ENCODE results near the gene PAK5. TPM values are rescaled to one million over a fixed set of nuclear protein-coding genes. Genes with fewer than 3 reads are reported as not detected.

The PAK5 gene
- total and polyA plus RNA-seq, 2 donors (not counting 1 experiment from before 2014, with no cell fraction given), result not detected

- Histone ChIP-seq H3K79me2 (ENCODE audit: control insufficient read depth, insufficient read depth, low read length) (no peaks in the 10 kb centered on the region), H3K9me3 (ENCODE audit: control insufficient read depth, insufficient read depth, low read depth, low read length) (no peaks in the 10 kb centered on the region), H3K36me3 (ENCODE audit: control insufficient read depth, insufficient read depth, low read length) (no peaks in the 10 kb centered on the region), H3K4me1 (ENCODE audit: control insufficient read depth, extremely low read depth, insufficient read depth, low read length) (no peaks in the 10 kb centered on the region), H3K27me3 (ENCODE audit: control insufficient read depth, insufficient read depth, low read length) (no peaks in the 10 kb centered on the region), H3K4me2 (ENCODE audit: extremely low read depth, insufficient read depth, low read length) (no peak overlapping the region), H2AFZ (ENCODE audit: low read length) (no peak overlapping the region), H3K27ac (ENCODE audit: insufficient read depth, low read length) (no peak overlapping the region), H3K9ac (ENCODE audit: insufficient read depth, low read length) (no peak overlapping the region), H4K20me1 (ENCODE audit: control insufficient read depth, extremely low read depth, insufficient read depth, low read length) (no peaks in the 10 kb centered on the region), H3K4me3 (replicated peaks in 1 of 4; ENCODE audit: control extremely low read depth in 1 of 4, insufficient read depth in 1 of 4, low read depth in 3 of 4, low read length in 4 of 4) (no peak overlapping the region)
- DNase-seq (ENCODE audit: low read depth in 2 of 2), result no peak
- TF ChIP-seq, protein P1, sequence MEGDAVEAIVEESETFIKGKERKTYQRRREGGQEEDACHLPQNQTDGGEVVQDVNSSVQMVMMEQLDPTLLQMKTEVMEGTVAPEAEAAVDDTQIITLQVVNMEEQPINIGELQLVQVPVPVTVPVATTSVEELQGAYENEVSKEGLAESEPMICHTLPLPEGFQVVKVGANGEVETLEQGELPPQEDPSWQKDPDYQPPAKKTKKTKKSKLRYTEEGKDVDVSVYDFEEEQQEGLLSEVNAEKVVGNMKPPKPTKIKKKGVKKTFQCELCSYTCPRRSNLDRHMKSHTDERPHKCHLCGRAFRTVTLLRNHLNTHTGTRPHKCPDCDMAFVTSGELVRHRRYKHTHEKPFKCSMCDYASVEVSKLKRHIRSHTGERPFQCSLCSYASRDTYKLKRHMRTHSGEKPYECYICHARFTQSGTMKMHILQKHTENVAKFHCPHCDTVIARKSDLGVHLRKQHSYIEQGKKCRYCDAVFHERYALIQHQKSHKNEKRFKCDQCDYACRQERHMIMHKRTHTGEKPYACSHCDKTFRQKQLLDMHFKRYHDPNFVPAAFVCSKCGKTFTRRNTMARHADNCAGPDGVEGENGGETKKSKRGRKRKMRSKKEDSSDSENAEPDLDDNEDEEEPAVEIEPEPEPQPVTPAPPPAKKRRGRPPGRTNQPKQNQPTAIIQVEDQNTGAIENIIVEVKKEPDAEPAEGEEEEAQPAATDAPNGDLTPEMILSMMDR (conservative IDR thresholded peaks at IDR 0.05 in 1 of 2, IDR thresholded peaks at IDR 0.05 in 1 of 2; ENCODE audit: low read depth in 1 of 2, low read length in 2 of 2), result no peak
- no peak for TF ChIP-seq EZH2 (IDR thresholded peaks at IDR 0.05; ENCODE audit: low read length, missing control alignments)
Observed at GRCh38 chr20:9742821-9743220, 96.1 kb downstream of the PAK5 start.

DNA sequence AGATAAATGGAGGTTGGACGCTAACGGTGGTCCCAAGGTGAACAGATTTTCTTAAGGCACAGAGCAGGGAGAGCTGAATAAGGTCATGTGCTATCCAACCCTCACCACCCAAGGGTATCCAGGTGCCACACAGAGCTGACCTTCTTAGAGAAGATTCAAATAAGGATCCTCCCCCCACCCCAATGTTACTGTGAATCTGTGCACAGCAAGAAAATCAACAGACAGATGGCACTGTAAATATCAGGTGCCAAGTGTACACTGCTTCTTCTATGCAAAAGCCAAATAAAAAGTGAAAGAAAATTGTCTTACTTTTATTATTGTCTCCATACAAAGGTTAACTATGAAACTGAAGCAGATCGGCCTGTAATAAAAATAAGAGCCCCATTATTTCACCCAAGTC lies 96.9 kb downstream of the PAK5 start:
- Histone ChIP-seq H3K4me3 (replicated peaks in 1 of 4; ENCODE audit: control extremely low read depth in 1 of 4, insufficient read depth in 1 of 4, low read depth in 3 of 4, low read length in 4 of 4) (no peak overlapping the region), H3K79me2 (ENCODE audit: control insufficient read depth, insufficient read depth, low read length) (no peaks in the 10 kb centered on the region), H3K9me3 (ENCODE audit: control insufficient read depth, insufficient read depth, low read depth, low read length) (no peaks in the 10 kb centered on the region), H3K4me1 (ENCODE audit: control insufficient read depth, extremely low read depth, insufficient read depth, low read length) (no peaks in the 10 kb centered on the region), H3K4me2 (ENCODE audit: extremely low read depth, insufficient read depth, low read length) (no peak overlapping the region), H3K27ac (ENCODE audit: insufficient read depth, low read length) (no peak overlapping the region), H3K9ac (ENCODE audit: insufficient read depth, low read length) (no peak overlapping the region), H2AFZ (ENCODE audit: low read length) (no peak overlapping the region), H3K36me3 (ENCODE audit: control insufficient read depth, insufficient read depth, low read length) (no peaks in the 10 kb centered on the region), H3K27me3 (ENCODE audit: control insufficient read depth, insufficient read depth, low read length) (no peaks in the 10 kb centered on the region), H4K20me1 (ENCODE audit: control insufficient read depth, extremely low read depth, insufficient read depth, low read length) (no peaks in the 10 kb centered on the region)
- DNase-seq (ENCODE audit: low read depth in 2 of 2), result no peak
- TF ChIP-seq, protein P1 (conservative IDR thresholded peaks at IDR 0.05 in 1 of 2, IDR thresholded peaks at IDR 0.05 in 1 of 2; ENCODE audit: low read depth in 1 of 2, low read length in 2 of 2), result no peak
- no peak for TF ChIP-seq EZH2 (IDR thresholded peaks at IDR 0.05; ENCODE audit: low read length, missing control alignments)

GRCh38 chr20:9740486-9740885 lies 98.4 kb downstream of the PAK5 start:
- H3K4me2 ChIP-seq (ENCODE audit: extremely low read depth, insufficient read depth, low read length), result no peak overlapping the region
- H4K20me1 ChIP-seq (ENCODE audit: control insufficient read depth, extremely low read depth, insufficient read depth, low read length), result no peaks in the 10 kb centered on the region
- no peak overlapping the region for H3K4me3 ChIP-seq (replicated peaks in 1 of 4; ENCODE audit: control extremely low read depth in 1 of 4, insufficient read depth in 1 of 4, low read depth in 3 of 4, low read length in 4 of 4)
- TF ChIP-seq, protein P1 (conservative IDR thresholded peaks at IDR 0.05 in 1 of 2, IDR thresholded peaks at IDR 0.05 in 1 of 2; ENCODE audit: low read depth in 1 of 2, low read length in 2 of 2), result no peak
- no peak for TF ChIP-seq EZH2 (IDR thresholded peaks at IDR 0.05; ENCODE audit: low read length, missing control alignments)
- no peak for DNase-seq (ENCODE audit: low read depth in 2 of 2)
- no peaks in the 10 kb centered on the region for H3K79me2 ChIP-seq (ENCODE audit: control insufficient read depth, insufficient read depth, low read length)
- H3K27me3 ChIP-seq (ENCODE audit: control insufficient read depth, insufficient read depth, low read length), result no peaks in the 10 kb centered on the region
- no peak overlapping the region for H2AFZ ChIP-seq (ENCODE audit: low read length)
- H3K9me3 ChIP-seq (ENCODE audit: control insufficient read depth, insufficient read depth, low read depth, low read length), result no peaks in the 10 kb centered on the region
- no peaks in the 10 kb centered on the region for H3K36me3 ChIP-seq (ENCODE audit: control insufficient read depth, insufficient read depth, low read length)
- no peak overlapping the region for H3K27ac ChIP-seq (ENCODE audit: insufficient read depth, low read length)
- H3K9ac ChIP-seq (ENCODE audit: insufficient read depth, low read length), result no peak overlapping the region
- H3K4me1 ChIP-seq (ENCODE audit: control insufficient read depth, extremely low read depth, insufficient read depth, low read length), result no peaks in the 10 kb centered on the region
